Adrenal gland (tissue), 12 donors: ENCODE results near the gene COX10. TPM values are rescaled to one million over a fixed set of nuclear protein-coding genes. Genes with fewer than 3 reads are reported as not detected.

Source experiments
- DNase-seq, 7 donors: peaks; one replicate each; pipeline ENCODE4 v3.0.0-alpha.2; 2019 to 2020
- H3K27ac ChIP-seq, 5 donors: fragments of 200-600 bp; sonication (generic) in 4 of 5; 1 replicate in 3 of 5; 2 replicates in 2 of 5; pipeline versions ENCODE4 v1.5.1 to v1.8.0; 2016 to 2020; ENCODE audit warnings: mild to moderate bottlenecking in 1 of 5
- H3K27me3 ChIP-seq: fragments of 200-600 bp; 2 replicates; pipeline ENCODE4 v1.8.0; 2021
- H3K36me3 ChIP-seq, 2 donors: fragments of 200-600 bp; replicated peaks in 1 of 2; 1 replicate in 1 of 2; 2 replicates in 1 of 2; pipeline versions ENCODE4 v1.5.1 to v1.8.0; 2018 to 2022
- H3K4me1 ChIP-seq, 2 donors: fragments of 200-600 bp; replicated peaks in 1 of 2; 1 replicate in 1 of 2; 2 replicates in 1 of 2; pipeline versions ENCODE4 v1.5.1 to v1.8.0; 2018 to 2021
- H3K4me3 ChIP-seq, 4 donors: fragments of 200-600 bp; sonication (generic) in 3 of 4; one replicate each; pipeline ENCODE4 v1.5.1; 2016 to 2018
- H3K9me3 ChIP-seq, 3 donors: fragments of 200-600 bp; sonication (generic) in 1 of 3; replicated peaks in 1 of 3; 1 replicate in 2 of 3; 2 replicates in 1 of 3; pipeline versions ENCODE4 v1.5.1 to v1.8.0; 2016 to 2021
- CTCF ChIP-seq, 6 experiments: fragments of 450-650 bp in 4 of 6; fragments of 200-600 bp in 2 of 6; sonication (generic) in 1 of 6; IDR thresholded peaks; 1 replicate in 5 of 6; 2 replicates in 1 of 6; pipeline versions ENCODE4 v1.5.1 to v1.8.0; 2016 to 2021; ENCODE audit warnings: antibody characterized with exemption in 6 of 6, mild to moderate bottlenecking in 2 of 6, moderate library complexity in 1 of 6
- POLR2A ChIP-seq, 2 donors: fragments of 450-650 bp; IDR thresholded peaks; one replicate each; pipeline ENCODE4 v1.6.1; 2017; ENCODE audit warnings: antibody characterized with exemption in 2 of 2, mild to moderate bottlenecking in 2 of 2, moderate library complexity in 1 of 2
- WGBS, 4 donors: extraction: QIAGEN DNeasy Blood & Tissue Kit in 2 of 4; methylation state at CpG; one replicate each; pipeline versions ENCODE4 v1.1.5 to v1.1.7; 2013 to 2017; 5-methylcytosine and 5-hydroxymethylcytosine counted together
- intact Hi-C, 2 donors: fragments of 100-400 bp; cut with DNase I; formaldehyde crosslinking; loops; one replicate each; pipeline versions ENCODE4 v1.14.1 to v1.15.0; 2022 to 2023
- polyA plus RNA-seq, 3 donors: library from polyadenylated mRNA; stranded (reverse); fragments of 200-250 nt in 2 of 3; fragments of 350-450 nt in 1 of 3; fragmentation: Illumina TruSeq in 1 of 3; extraction: RNeasy Lipid Tissue Mini Kit (QIAGEN cat#74804) in 1 of 3; gene quantifications; one replicate each; pipeline ENCODE4 v1.2.3, GENCODE V29; 2013 to 2014
- total RNA-seq, 9 donors: library from RNA; depleted of rRNA in 4 of 9; stranded (reverse); fragments of >200 nt in 4 of 9; fragments of 120-200 nt in 1 of 9; fragmentation: NEBNext Ultra II Directional in 1 of 9; extraction: Animal tissue kit (Norgen Biotek cat#: 25700) in 1 of 9; gene quantifications; one replicate each; pipeline versions ENCODE4 v1.1.0 to v1.2.4, GENCODE V29; 2013 to 2023
- donor health status: healthy with polysubstance abuse.
- donor health status: Bipolar disorder and iron deficiency.
- donor health status: DM: yes; HTN: yes; CAD: no.
- donor health status: DM: no; HTN: no; CAD: no.
- donor health status: DM: no; HTN: no; CAD: no.
- donor health status: DM: yes; HTN: yes; CAD: no.

COX10 gene
- total and polyA plus RNA-seq, 12 donors = 6.8 to 33.9 (median 14.7) TPM

GRCh38 chr17:14104734-14105133 lies 35.4 kb downstream of the COX10 start:
- Histone ChIP-seq H3K27me3 (no peaks in the 10 kb centered on the region), H3K9me3 (no peaks in the 10 kb centered on the region), H3K27ac (no peak overlapping the region), H3K36me3 (no peaks in the 10 kb centered on the region), H3K4me3 (no peak overlapping the region), H3K4me1 (peaks cover 0 to 15% of the 10 kb centered on the region in 2 donors)
- intact Hi-C loops = no loop called here
- 60 to 64% (median 61%) methylated on average over 3 of the region's 3 CpGs for WGBS, 4 donors
- no peak for TF ChIP-seq POLR2A (IDR thresholded peaks at IDR 0.05)
- no peak for TF ChIP-seq CTCF (IDR thresholded peaks at IDR 0.05)
- no peak for DNase-seq

GRCh38 chr17:14107889-14108288 lies 38.6 kb downstream of the COX10 start:
- intact Hi-C loops = no loop called here
- H3K27ac ChIP-seq = peak overlapping the region in 1 of 5 donors; percentile 23
- no peak for DNase-seq
- peaks cover 0 to 15% of the 10 kb centered on the region in 2 donors for H3K4me1 ChIP-seq
- H3K9me3 ChIP-seq = no peaks in the 10 kb centered on the region
- TF ChIP-seq POLR2A (IDR thresholded peaks at IDR 0.05) (no peak), CTCF (IDR thresholded peaks at IDR 0.05) (no peak)
- H3K4me3 ChIP-seq = no peak overlapping the region
- H3K27me3 ChIP-seq = no peaks in the 10 kb centered on the region
- H3K36me3 ChIP-seq = no peaks in the 10 kb centered on the region

DNA sequence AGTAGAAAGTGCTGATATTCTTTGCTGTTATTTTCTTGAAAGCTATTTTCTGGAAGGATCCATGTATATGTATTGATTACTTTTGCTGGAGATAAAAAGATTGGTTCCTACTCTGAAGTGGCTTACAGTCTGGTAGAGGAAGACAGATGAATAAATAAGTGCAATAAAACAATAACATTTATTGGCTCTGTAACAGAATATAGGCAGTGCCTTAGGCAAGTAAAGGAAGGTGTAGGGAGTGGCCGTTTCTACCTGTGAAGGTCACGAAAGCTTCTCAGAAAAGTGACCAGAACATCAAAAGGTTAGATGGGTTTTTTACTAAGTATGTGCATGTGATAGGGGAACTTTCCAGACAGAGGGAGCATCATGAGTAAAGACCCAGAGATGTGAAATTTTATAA lies 43.1 kb downstream of the COX10 start:
- Histone ChIP-seq H3K4me3 (no peak overlapping the region), H3K27ac (no peak overlapping the region), H3K4me1 (peaks cover 0 to 11% of the 10 kb centered on the region in 2 donors), H3K27me3 (no peaks in the 10 kb centered on the region), H3K36me3 (no peaks in the 10 kb centered on the region), H3K9me3 (no peaks in the 10 kb centered on the region)
- intact Hi-C loops = no loop called here
- no peak for DNase-seq
- TF ChIP-seq CTCF (IDR thresholded peaks at IDR 0.05) (no peak), POLR2A (IDR thresholded peaks at IDR 0.05) (no peak)
- 89 to 94% (median 91%) methylated on average over 2 of the region's 2 CpGs for WGBS, 4 donors

DNA sequence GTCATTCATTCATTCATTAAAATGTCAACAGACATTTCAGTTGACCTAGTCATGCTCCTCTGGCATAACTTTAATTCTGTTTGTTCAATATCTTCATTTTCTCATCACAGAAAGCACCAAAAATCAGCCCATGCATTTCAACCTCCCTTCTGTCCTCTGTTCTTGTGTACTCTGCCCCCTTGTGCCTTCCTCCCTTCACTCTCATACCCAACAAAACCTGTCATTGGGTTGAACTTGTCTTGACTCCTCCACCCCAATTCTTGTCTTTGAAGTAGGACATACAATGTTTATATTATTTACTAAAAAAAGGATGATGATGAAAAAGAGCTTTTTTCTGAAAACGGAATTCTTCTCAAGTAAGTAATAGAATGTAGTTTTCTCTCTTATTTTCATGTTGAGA lies 43.8 kb downstream of the COX10 start:
- 88 to 93% (median 92%) methylated on average over 1 of the region's 1 CpG for WGBS, 4 donors
- Histone ChIP-seq H3K9me3 (no peaks in the 10 kb centered on the region), H3K4me1 (peaks cover 0 to 4% of the 10 kb centered on the region in 2 donors), H3K4me3 (no peak overlapping the region), H3K36me3 (no peaks in the 10 kb centered on the region), H3K27me3 (no peaks in the 10 kb centered on the region), H3K27ac (no peak overlapping the region)
- TF ChIP-seq POLR2A (IDR thresholded peaks at IDR 0.05) (no peak), CTCF (IDR thresholded peaks at IDR 0.05) (no peak)
- no peak for DNase-seq
- intact Hi-C loops = no loop called here
